Renal cortex interstitium (tissue), 11 donors: ENCODE data around the gene FUT1. TPM values are rescaled to one million over a fixed set of nuclear protein-coding genes. Genes with fewer than 3 reads are reported as not detected.
"Not testable (repeated sequence)": the region's sequence is repeated elsewhere in the genome, so short reads cannot be mapped to it uniquely, and the experiment has no call there.

Experiments
- DNase-seq, 11 donors: peaks; one replicate each; pipeline ENCODE4 v3.0.0-alpha.2; 2013; ENCODE audit warnings: low read depth in 9 of 11, low spot score in 4 of 11; ENCODE audit errors: extremely low read depth in 1 of 11
- polyA plus RNA-seq, 3 donors: library from polyadenylated mRNA; unstranded; fragments of 120-200 nt; gene quantifications; one replicate each; pipeline ENCODE4 v1.2.1, GENCODE V29; 2013; ENCODE audit not compliant: insufficient read length in 3 of 3

The FUT1 gene
- polyA plus RNA-seq, 3 donors = 3.2 to 4.0 (median 3.3) TPM

- no peak for DNase-seq
These were observed 18.5 kb upstream of the FUT1 start for GRCh38 chr19:48770734-48771472.

DNA sequence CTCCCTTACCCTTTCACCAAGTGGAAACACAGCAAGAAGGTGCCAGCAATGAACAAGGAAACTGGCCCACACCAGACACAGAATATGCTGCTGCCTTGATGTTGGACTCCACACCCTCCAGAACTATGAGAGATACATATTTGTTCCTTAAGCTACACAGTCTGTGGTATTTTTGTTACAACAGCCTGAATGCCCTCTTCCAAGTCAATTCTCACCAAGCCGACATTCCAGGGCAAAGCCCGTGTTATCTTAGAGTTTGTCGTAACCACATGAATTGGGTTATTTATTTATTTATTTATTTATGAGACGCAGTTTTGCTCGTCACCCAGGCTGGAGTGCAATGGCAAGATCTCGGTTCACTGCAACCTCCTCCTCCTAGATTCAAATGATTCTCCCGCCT lies 17.8 kb upstream of the FUT1 start:
- no peak for DNase-seq

DNA sequence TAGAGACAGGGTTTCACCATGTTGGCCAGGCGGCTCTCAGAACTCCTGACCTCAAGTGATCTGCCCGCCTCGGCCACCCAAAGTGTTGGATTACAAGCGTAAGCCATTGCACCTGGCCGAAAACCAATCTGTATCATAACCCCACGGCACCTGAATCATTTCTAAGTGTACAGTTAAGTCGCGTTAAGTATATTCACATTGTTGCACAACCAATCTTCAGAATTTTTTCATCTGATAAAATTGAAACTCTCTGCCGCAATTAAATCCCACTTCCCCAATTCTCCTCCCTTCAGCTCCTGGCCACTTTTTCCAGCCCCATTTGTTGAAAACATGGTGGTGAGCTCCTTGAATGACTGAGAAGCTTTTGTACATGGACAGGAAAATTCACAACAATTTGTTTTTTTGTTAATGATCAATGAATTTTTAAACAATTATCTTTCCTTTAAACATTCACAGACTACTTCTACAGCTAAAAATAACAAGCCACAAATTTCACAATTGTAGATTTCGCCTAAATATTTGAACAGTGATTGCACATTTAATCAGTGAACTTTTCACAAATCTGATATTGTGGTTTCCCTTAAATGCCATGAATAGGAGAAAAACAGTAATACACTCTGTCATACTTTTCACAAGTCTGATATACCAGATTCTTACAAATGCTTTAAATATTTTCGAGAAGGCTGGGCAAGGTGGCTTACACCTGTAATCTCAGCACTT lies 16.7 kb upstream of the FUT1 start:
- DNase-seq = no peak

- DNase-seq = not testable (repeated sequence)
These were observed 15.8 kb upstream of the FUT1 start for GRCh38 chr19:48768171-48768753.

- not testable (repeated sequence) for DNase-seq
These were observed 13.4 kb upstream of the FUT1 start for GRCh38 chr19:48765816-48766215.

- no peak for DNase-seq
These were observed 8.2 kb upstream of the FUT1 start for GRCh38 chr19:48760504-48761205.

DNA sequence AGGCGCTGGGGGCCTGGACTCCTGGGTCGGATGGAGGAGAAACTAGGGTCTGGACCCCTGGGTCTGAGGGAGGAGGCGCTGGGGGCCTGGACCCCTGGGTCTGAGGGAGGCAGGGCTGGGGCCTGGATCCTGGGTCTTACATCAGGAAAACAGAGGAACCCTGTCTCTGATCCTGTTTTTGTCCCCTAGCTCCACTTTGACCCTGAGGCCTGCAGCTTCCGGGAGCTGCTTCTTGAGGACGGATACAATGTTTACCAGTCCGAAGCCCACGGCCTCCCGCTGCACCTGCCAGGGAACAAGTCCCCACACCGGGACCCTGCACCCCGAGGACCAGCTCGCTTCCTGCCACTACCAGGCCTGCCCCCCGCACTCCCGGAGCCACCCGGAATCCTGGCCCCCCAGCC lies 5.3 kb upstream of the FUT1 start:
- no peak for DNase-seq

GRCh38 chr19:48757089-48757675 lies 4.7 kb upstream of the FUT1 start:
- DNase-seq = no peak

DNA sequence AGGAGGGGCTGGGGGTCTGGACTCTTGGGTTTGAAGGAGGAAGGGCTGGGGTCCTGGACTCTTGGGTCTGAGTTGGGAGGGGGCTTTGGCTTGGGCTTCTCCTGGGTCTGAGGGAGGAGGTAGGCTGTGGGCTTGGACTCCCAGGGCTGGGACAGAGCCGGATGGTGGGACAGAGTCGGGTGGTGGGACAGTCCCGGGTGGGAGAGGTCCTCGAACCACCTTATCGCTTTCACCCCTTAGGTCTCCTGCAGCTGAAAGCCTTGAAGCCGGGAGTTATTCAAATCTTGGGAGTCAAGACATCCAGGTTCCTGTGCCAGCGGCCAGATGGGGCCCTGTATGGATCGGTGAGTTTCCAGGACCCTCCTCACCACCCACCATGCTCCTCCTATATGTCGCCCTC lies 4.2 kb upstream of the FUT1 start:
- DNase-seq = no peak

- no peak for DNase-seq
These were observed 3.8 kb upstream of the FUT1 start for GRCh38 chr19:48756212-48756611.

DNA sequence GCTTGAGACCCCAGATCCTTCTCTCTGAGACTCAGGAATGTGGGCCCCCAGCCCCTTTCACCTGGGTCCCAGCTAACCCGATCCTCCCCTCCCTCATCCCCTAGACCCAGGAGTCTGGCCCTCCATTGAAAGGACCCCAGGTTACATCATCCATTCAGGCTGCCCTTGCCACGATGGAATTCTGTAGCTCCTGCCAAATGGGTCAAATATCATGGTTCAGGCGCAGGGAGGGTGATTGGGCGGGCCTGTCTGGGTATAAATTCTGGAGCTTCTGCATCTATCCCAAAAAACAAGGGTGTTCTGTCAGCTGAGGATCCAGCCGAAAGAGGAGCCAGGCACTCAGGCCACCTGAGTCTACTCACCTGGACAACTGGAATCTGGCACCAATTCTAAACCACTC lies 3.3 kb upstream of the FUT1 start:
- DNase-seq = no peak

GRCh38 chr19:48755084-48755641 lies 2.7 kb upstream of the FUT1 start, which contains the start of gene FGF21:
FGF21 (plus strand) TSS chr19:48755524; CDS start chr19:48756237, 713 bp downstream.
- DNase-seq = no peak

- no peak for DNase-seq
These were observed 471 bp downstream of the FUT1 start for GRCh38 chr19:48751845-48752495.

DNA sequence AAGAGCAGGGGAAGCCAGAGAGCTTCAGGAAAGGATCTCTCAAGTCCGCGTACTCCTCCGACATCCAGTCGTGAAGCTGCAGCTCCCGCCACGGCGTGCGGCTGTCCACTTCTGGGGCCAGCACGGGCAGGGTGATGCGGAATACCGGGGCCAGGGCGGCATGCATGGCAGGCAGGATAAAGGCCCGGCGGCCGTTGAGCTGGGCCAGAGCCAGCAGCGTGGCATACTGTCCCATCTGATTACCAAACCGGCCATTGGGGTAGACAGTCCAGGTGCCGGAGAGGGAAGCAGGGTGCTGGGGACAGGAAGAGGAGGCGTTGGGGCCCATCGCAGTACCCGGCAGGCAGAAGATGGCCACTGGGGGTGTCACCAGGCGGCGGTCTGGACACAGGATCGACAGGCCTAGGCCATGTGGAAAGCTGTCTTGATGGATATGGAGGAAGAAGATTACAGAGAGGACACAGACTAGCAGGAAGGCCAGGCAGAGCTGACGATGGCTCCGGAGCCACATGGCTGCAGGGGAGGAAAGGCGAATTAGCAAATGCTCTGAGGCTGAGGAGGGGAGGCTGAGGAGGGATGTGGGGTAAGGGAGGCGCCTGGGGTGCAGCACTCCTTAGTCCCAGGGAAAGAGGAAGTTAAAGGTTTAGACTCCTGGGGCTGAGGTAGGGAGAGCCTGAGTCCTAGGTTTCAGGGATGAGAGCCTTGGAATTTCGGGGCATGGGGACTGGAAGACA lies 1.5 kb downstream of the FUT1 start:
- no peak for DNase-seq

- DNase-seq = no peak
These were observed 2.1 kb downstream of the FUT1 start for GRCh38 chr19:48750351-48750750.

- no peak for DNase-seq
These were observed 2.8 kb downstream of the FUT1 start for GRCh38 chr19:48749571-48750198.
